Measurements from ENCODE around the gene DGKI.
"Not testable (repeated sequence)": the region's sequence is repeated elsewhere in the genome, so short reads cannot be mapped to it uniquely, and the experiment has no call there.

DGKI gene

GRCh38 chr7:137732168-137732567 lies 114.6 kb downstream of the DGKI start:
- DNase-seq: no peak

- no peak for DNase-seq
Observed at GRCh38 chr7:137731436-137731835, 115.3 kb downstream of the DGKI start.

GRCh38 chr7:137728426-137728825 lies 118.3 kb downstream of the DGKI start:
- no peak for DNase-seq

GRCh38 chr7:137727413-137727812 lies 119.4 kb downstream of the DGKI start:
- DNase-seq: no peak

GRCh38 chr7:137718355-137718754 lies 128.4 kb downstream of the DGKI start:
- no peak for DNase-seq

GRCh38 chr7:137717811-137718271 lies 128.9 kb downstream of the DGKI start:
- DNase-seq: no peak

GRCh38 chr7:137717045-137717444 lies 129.7 kb downstream of the DGKI start:
- no peak for DNase-seq

GRCh38 chr7:137716061-137716460 lies 130.7 kb downstream of the DGKI start:
- DNase-seq: no peak

GRCh38 chr7:137715533-137715932 lies 131.2 kb downstream of the DGKI start:
- DNase-seq: no peak

GRCh38 chr7:137715121-137715520 lies 131.7 kb downstream of the DGKI start:
- DNase-seq: no peak

GRCh38 chr7:137706330-137706729 lies 140.4 kb downstream of the DGKI start:
- not testable (repeated sequence) for DNase-seq

- DNase-seq: no peak
Observed at GRCh38 chr7:137704723-137705122, 142.1 kb downstream of the DGKI start.

- DNase-seq: no peak
Observed at GRCh38 chr7:137703291-137704010, 143.3 kb downstream of the DGKI start.

GRCh38 chr7:137696988-137697387 lies 149.8 kb downstream of the DGKI start:
- DNase-seq: no peak

- DNase-seq: no peak
Observed at GRCh38 chr7:137696376-137696775, 150.4 kb downstream of the DGKI start.

GRCh38 chr7:137695942-137696341 lies 150.8 kb downstream of the DGKI start:
- DNase-seq: no peak

GRCh38 chr7:137695494-137695893 lies 151.3 kb downstream of the DGKI start:
- no peak for DNase-seq

- peak in 1 of 5 donors; percentile 4 for DNase-seq
Observed at GRCh38 chr7:137694405-137694804, 152.4 kb downstream of the DGKI start.

- DNase-seq: no peak
Observed at GRCh38 chr7:137692399-137692798, 154.4 kb downstream of the DGKI start.

GRCh38 chr7:137691566-137691965 lies 155.2 kb downstream of the DGKI start:
- DNase-seq: no peak

GRCh38 chr7:137690635-137691034 lies 156.1 kb downstream of the DGKI start:
- DNase-seq: no peak

GRCh38 chr7:137689761-137690160 lies 157.0 kb downstream of the DGKI start:
- no peak for DNase-seq

GRCh38 chr7:137687556-137688265 lies 159.1 kb downstream of the DGKI start:
- no peak for DNase-seq

- no peak for DNase-seq
Observed at GRCh38 chr7:137685433-137686164, 161.2 kb downstream of the DGKI start.

All from T-helper 1 cell (primary cell).